GM12878 (cell line): ENCODE results near the gene ZBTB16. TPM values are rescaled to one million over a fixed set of nuclear protein-coding genes. Genes with fewer than 3 reads are reported as not detected.

ENCODE experiments used
- ATAC-seq: fragments of 200-7000 bp; cut with Tn5 transposase; 3 replicates; pipeline ENCODE4 v1.9.1; 2020; ENCODE audit warnings: mild to moderate bottlenecking, moderate library complexity
- BruUV-seq: library from RNA; stranded (reverse); fragments of 400-500 nt; replicated peaks from 2 replicates; lab custom pipeline; 2021; lab: Mats Ljungman, UMichigan
- CTCF ChIA-PET: fragments of 300-600 bp; sonication (Branson Sonifier 250); formaldehyde crosslinking; extraction: SDS; loops from one replicate; lab custom pipeline; 2021; ENCODE audit warnings: inconsistent platforms; lab: Yijun Ruan, JAX
- POLR2A ChIA-PET: fragments of 350-600 bp; formaldehyde crosslinking; extraction: SDS; loops from one replicate; lab custom pipeline; 2021; ENCODE audit warnings: inconsistent platforms; lab: Charles Lee
- RAD21 ChIA-PET: fragments of 300-600 bp; sonication (Branson Sonifier 250); formaldehyde crosslinking; loops from one replicate; lab custom pipeline; 2023; ENCODE audit warnings: antibody characterized with exemption; ENCODE audit not compliant: unreplicated experiment; lab: Charles Lee
- SMC1A ChIA-PET: fragments of 300-600 bp; sonication (Branson Sonifier 250); formaldehyde crosslinking; loops from one replicate; lab custom pipeline; 2023; ENCODE audit not compliant: unreplicated experiment, uncharacterized antibody; lab: Charles Lee
- DNase-seq: peaks from one replicate; pipeline ENCODE4 v3.0.0-alpha.2; 2011; ENCODE audit warnings: low read depth, low spot score
- FAIRE-seq: peaks from 3 replicates; lab custom pipeline; 2011; peaks lifted over from hg19 to GRCh38; lab: Jason Lieb, UNC
- H2AFZ ChIP-seq: 2 replicates; pipeline ENCODE4 v1.6.0; 2011; ENCODE audit warnings: low read depth, low read length, control low read depth; ENCODE audit not compliant: control insufficient read depth
- H3K27ac ChIP-seq: 2 replicates; pipeline ENCODE4 v1.5.1; 2011; ENCODE audit warnings: control low read depth; ENCODE audit not compliant: control insufficient read depth, insufficient read depth
- H3K27me3 ChIP-seq, 2 experiments: replicated peaks in 1 of 2; 2 replicates each; pipeline versions ENCODE4 v1.6.0 to v1.6.1; 2011; ENCODE audit warnings: low read length in 1 of 2; ENCODE audit not compliant: control insufficient read depth in 2 of 2, insufficient read depth in 2 of 2
- H3K36me3 ChIP-seq, 2 experiments: 2 replicates each; pipeline ENCODE4 v1.5.1; 2011; ENCODE audit warnings: low read length in 1 of 2; ENCODE audit not compliant: control insufficient read depth in 2 of 2, insufficient read depth in 2 of 2
- H3K4me1 ChIP-seq: 2 replicates; pipeline ENCODE4 v1.6.1; 2011; ENCODE audit warnings: mild to moderate bottlenecking, low read length, moderate library complexity, mixed read lengths; ENCODE audit not compliant: control insufficient read depth, insufficient read depth
- H3K4me2 ChIP-seq: 2 replicates; pipeline ENCODE4 v1.6.0; 2011; ENCODE audit warnings: control low read depth; ENCODE audit not compliant: control insufficient read depth, insufficient read depth
- H3K4me3 ChIP-seq: fragments of 200-600 bp; sonication (generic); 2 replicates; pipeline ENCODE4 v1.5.1; 2016
- H3K79me2 ChIP-seq: 2 replicates; pipeline ENCODE4 v1.6.0; 2011; ENCODE audit warnings: low read length; ENCODE audit not compliant: control insufficient read depth, insufficient read depth
- H3K9ac ChIP-seq: 2 replicates; pipeline ENCODE4 v1.8.0; 2011; ENCODE audit warnings: low read length, control low read depth, mixed read lengths; ENCODE audit not compliant: control insufficient read depth, insufficient read depth
- H3K9me3 ChIP-seq: replicated peaks from 3 replicates; pipeline ENCODE4 v1.5.1; 2011; ENCODE audit warnings: mild to moderate bottlenecking, low read length; ENCODE audit not compliant: control insufficient read depth, insufficient read depth
- H4K20me1 ChIP-seq: 2 replicates; pipeline ENCODE4 v1.6.0; 2011; ENCODE audit not compliant: control insufficient read depth, insufficient read depth
- DPF2 ChIP-seq: fragments of 450-650 bp; IDR thresholded peaks from 2 replicates; pipeline ENCODE4 v1.6.1; 2017; ENCODE audit warnings: mild to moderate bottlenecking
- FOS ChIP-seq: IDR thresholded peaks from 3 replicates; pipeline ENCODE4 v1.6.1; 2011; ENCODE audit warnings: borderline replicate concordance; ENCODE audit not compliant: insufficient read length; ENCODE audit errors: extremely low read depth
- FOXK2 ChIP-seq: fragments of 450-650 bp; IDR thresholded peaks from 2 replicates; pipeline ENCODE4 v1.6.1; 2017; ENCODE audit warnings: mild to moderate bottlenecking, moderate library complexity
- FOXM1 ChIP-seq: IDR thresholded peaks from 2 replicates; pipeline ENCODE4 v1.6.1; 2012; ENCODE audit warnings: low read depth, mild to moderate bottlenecking, inconsistent platforms, low read length, moderate library complexity
- HDAC2 ChIP-seq: fragments of 200-600 bp; sonication (generic); IDR thresholded peaks from 2 replicates; pipeline ENCODE4 v1.6.1; 2017
- IKZF2 ChIP-seq, 2 experiments: fragments of 450-650 bp; IDR thresholded peaks; 2 replicates each; pipeline ENCODE4 v1.6.1; 2017; ENCODE audit warnings: mild to moderate bottlenecking in 2 of 2, moderate library complexity in 2 of 2
- KDM1A ChIP-seq: fragments of 200-600 bp; sonication (generic); IDR thresholded peaks from 2 replicates; pipeline ENCODE4 v1.6.1; 2016; ENCODE audit warnings: borderline replicate concordance
- NRF1 ChIP-seq: conservative IDR thresholded peaks from 2 replicates; pipeline ENCODE4 v1.6.1; 2011; ENCODE audit warnings: mild to moderate bottlenecking, low read depth, low read length, improper control_type of control experiment
- RAD21 ChIP-seq: IDR thresholded peaks from 2 replicates; pipeline ENCODE4 v1.6.1; 2011; ENCODE audit warnings: mild to moderate bottlenecking, low read depth, low read length, moderate library complexity; ENCODE audit not compliant: insufficient read depth
- RAD51 ChIP-seq: fragments of 450-650 bp; IDR thresholded peaks from 2 replicates; pipeline ENCODE4 v1.6.1; 2016; ENCODE audit warnings: moderate library complexity, mild to moderate bottlenecking, inconsistent platforms
- RCOR1 ChIP-seq: conservative IDR thresholded peaks from 2 replicates; pipeline ENCODE4 v1.6.1; 2012; ENCODE audit warnings: low read depth, low read length, improper control_type of control experiment
- SPI1 ChIP-seq: IDR thresholded peaks from 2 replicates; pipeline ENCODE4 v1.6.1; 2011; ENCODE audit warnings: low read depth, mild to moderate bottlenecking, low read length, moderate library complexity, borderline replicate concordance; ENCODE audit not compliant: insufficient read depth
- SREBF1 ChIP-seq: IDR thresholded peaks from 2 replicates; pipeline ENCODE4 v1.6.1; 2012; ENCODE audit warnings: mild to moderate bottlenecking, low read length
- TCF12 ChIP-seq: IDR thresholded peaks from 2 replicates; pipeline ENCODE4 v1.6.1; 2011; ENCODE audit warnings: low read depth, mild to moderate bottlenecking, low read length
- ZNF274 ChIP-seq: IDR thresholded peaks from one replicate; pipeline ENCODE4 v1.8.0; 2011; ENCODE audit not compliant: insufficient read length, insufficient read depth
- WGBS: methylation state at CpG from one replicate; pipeline ENCODE4 v1.1.6; 2016; ENCODE audit warnings: low lambda C conversion rate; ENCODE audit not compliant: insufficient replicate concordance, insufficient coverage; ENCODE audit errors: missing lambda C conversion rate; 5-methylcytosine and 5-hydroxymethylcytosine counted together
- in situ Hi-C: fragments of 300-500 bp; cut with MboI; formaldehyde crosslinking; loops from 9 replicates; pipeline ENCODE4 v1.14.3; 2018; ENCODE audit warnings: mixed read lengths
- intact Hi-C: fragments of 100-400 bp; cut with micrococcal nuclease; formaldehyde crosslinking; loops from one replicate; pipeline ENCODE4 v1.14.2; 2022; ENCODE audit not compliant: unreplicated experiment
- polyA plus RNA-seq, 11 experiments: library from polyadenylated mRNA; depleted of rRNA in 4 of 11; unstranded in 6 of 11; stranded (reverse) in 5 of 11; fragments of >200 nt; fragmentation: Nextera tagmentation in 4 of 11; fragmentation: Illumina TruSeq in 1 of 11; extraction: Ambion mirVana in 4 of 11; extraction: Trizol in 1 of 11; gene quantifications; 1 replicate in 1 of 11; 2 replicates in 10 of 11; pipeline versions ENCODE4 v1.2.1 to v1.2.3, GENCODE V29; 2011 to 2016; ENCODE audit warnings: inconsistent platforms in 2 of 11, missing spikeins in 2 of 11, low read depth in 1 of 11
- total RNA-seq, 4 experiments: library from RNA; depleted of rRNA in 3 of 4; stranded (reverse); fragments of >200 nt in 3 of 4; fragmentation: Illumina TruSeq in 1 of 4; extraction: Trizol in 1 of 4; gene quantifications; 2 replicates each; pipeline versions ENCODE4 v1.2.1 to v1.2.3, GENCODE V29; 2013 to 2021
- TF ChIP-seq, protein P1 (sequence below), 3 experiments: IDR thresholded peaks in 2 of 3; conservative IDR thresholded peaks in 1 of 3; 2 replicates each; pipeline ENCODE4 v1.5.1; 2011; ENCODE audit warnings: low read depth in 3 of 3, low read length in 3 of 3, mild to moderate bottlenecking in 3 of 3, control low read depth in 2 of 3, moderate library complexity in 2 of 3, inconsistent platforms in 1 of 3, mixed read lengths in 1 of 3; ENCODE audit not compliant: control insufficient read depth in 2 of 3, insufficient read depth in 1 of 3; ENCODE audit errors: extremely low read depth in 1 of 3
- TF ChIP-seq, protein P2 (sequence below): IDR thresholded peaks from 2 replicates; pipeline ENCODE4 v1.6.1; 2012; ENCODE audit warnings: low read depth, low read length, improper control_type of control experiment

ZBTB16 gene
- total and polyA plus RNA-seq, 10 of the 15 experiments (the other 5 are each of a cell fraction or from before 2014, with no cell fraction given): 0.38 TPM; not detected in 9

DNA sequence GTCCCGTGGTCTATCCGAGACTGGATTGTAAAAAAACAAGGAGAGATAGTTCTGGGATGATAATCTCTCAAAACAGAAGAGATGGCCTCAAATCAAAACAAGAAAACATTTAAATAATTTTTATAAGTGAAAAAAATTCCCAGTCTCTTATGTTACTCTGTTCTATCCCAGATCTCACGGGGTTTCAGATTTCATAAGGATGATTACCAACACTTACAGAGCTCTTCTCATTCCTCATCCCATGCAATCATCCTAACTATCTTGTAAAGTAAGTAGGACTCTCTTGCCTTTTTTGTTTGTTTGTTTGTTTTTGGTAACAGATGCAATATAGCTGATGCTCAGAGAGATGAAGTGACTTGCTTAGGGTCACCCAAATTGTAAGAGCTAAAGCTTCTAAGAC is 20.0 kb upstream of the ZBTB16 start (continued):
- TF ChIP-seq RAD21 (no peak), NRF1 (no peak), IKZF2 (IDR thresholded peaks at IDR 0.05) (no peak), TCF12 (no peak)
- TF ChIP-seq, protein P1, sequence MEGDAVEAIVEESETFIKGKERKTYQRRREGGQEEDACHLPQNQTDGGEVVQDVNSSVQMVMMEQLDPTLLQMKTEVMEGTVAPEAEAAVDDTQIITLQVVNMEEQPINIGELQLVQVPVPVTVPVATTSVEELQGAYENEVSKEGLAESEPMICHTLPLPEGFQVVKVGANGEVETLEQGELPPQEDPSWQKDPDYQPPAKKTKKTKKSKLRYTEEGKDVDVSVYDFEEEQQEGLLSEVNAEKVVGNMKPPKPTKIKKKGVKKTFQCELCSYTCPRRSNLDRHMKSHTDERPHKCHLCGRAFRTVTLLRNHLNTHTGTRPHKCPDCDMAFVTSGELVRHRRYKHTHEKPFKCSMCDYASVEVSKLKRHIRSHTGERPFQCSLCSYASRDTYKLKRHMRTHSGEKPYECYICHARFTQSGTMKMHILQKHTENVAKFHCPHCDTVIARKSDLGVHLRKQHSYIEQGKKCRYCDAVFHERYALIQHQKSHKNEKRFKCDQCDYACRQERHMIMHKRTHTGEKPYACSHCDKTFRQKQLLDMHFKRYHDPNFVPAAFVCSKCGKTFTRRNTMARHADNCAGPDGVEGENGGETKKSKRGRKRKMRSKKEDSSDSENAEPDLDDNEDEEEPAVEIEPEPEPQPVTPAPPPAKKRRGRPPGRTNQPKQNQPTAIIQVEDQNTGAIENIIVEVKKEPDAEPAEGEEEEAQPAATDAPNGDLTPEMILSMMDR (IDR thresholded peaks at IDR 0.05 in 2 of 3, conservative IDR thresholded peaks at IDR 0.05 in 1 of 3; ENCODE audit: control insufficient read depth in 2 of 3, extremely low read depth in 1 of 3, insufficient read depth in 1 of 3, low read depth in 3 of 3, low read length in 3 of 3): no peak

DNA sequence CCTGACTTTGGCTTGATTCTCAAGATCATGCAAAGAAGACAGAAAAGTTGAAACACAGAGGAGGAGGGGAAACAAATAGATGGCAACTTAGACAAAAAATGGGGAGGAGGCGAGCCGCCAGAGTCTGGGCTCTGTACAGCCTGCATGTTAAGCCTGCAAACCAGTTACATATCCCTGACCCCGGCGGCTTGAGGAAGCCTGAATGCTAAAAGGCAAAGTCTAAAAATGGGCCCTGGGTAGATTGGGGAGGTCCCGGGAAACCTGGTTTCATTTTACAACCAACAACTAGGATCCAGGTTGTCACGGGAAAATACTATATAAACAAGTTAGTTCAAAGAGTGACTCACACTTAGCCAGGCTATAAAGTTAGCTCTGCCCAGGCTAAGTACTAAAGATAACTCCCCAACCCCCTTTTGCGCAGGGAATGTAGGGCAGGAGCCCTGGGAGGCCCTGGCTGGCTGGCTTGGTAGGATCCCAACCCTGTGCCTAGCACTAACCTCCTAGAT is 18.8 kb upstream of the ZBTB16 start:
- Histone ChIP-seq H2AFZ (no peak overlapping the region), H4K20me1 (no peaks in the 10 kb centered on the region; the same call in 1 of the 2 replicates), H3K79me2 (no peaks in the 10 kb centered on the region)
- no peak for ATAC-seq
- in situ Hi-C loops: no loop called here
- TF ChIP-seq RAD51 (no peak), DPF2 (no peak), FOXM1 (no peak), ZNF274 (no peak), FOXK2 (no peak), KDM1A (no peak), HDAC2 (no peak), FOS (no peak), RCOR1 (no peak), SPI1 (no peak), SREBF1 (no peak)
- TF ChIP-seq, protein P2, sequence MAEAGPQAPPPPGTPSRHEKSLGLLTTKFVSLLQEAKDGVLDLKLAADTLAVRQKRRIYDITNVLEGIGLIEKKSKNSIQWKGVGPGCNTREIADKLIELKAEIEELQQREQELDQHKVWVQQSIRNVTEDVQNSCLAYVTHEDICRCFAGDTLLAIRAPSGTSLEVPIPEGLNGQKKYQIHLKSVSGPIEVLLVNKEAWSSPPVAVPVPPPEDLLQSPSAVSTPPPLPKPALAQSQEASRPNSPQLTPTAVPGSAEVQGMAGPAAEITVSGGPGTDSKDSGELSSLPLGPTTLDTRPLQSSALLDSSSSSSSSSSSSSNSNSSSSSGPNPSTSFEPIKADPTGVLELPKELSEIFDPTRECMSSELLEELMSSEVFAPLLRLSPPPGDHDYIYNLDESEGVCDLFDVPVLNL: no peak
- TF ChIP-seq, all 136 proteins: peak for 0
- H3K4me1 ChIP-seq: no peaks in the 10 kb centered on the region
- intact Hi-C loops: no loop called here
- FAIRE-seq (no peak), DNase-seq (no peak)
- H3K4me2 ChIP-seq: no peak overlapping the region
- RAD21 ChIA-PET: no interaction called here
- no peaks in the 10 kb centered on the region for H3K36me3 ChIP-seq
- no peak overlapping the region for H3K27ac ChIP-seq
- no peaks in the 10 kb centered on the region for H3K9me3 ChIP-seq
- H3K4me3 ChIP-seq: no peak overlapping the region
- H3K9ac ChIP-seq: no peak overlapping the region
- POLR2A ChIA-PET: no interaction called here
- BruUV-seq: no TSS peak
- WGBS: 36% methylated on average over 7 of the region's 7 CpGs
- SMC1A ChIA-PET: no interaction called here
- H3K27me3 ChIP-seq: 0 out of 4 replicates have a peak, but pooled peaks cover 0 to 4% of the 10 kb centered on the region in 2 experiments
- CTCF ChIA-PET: no interaction called here
